Esophagus (tissue), 2 donors: ENCODE data around the gene ZMYND10. TPM values are rescaled to one million over a fixed set of nuclear protein-coding genes. Genes with fewer than 3 reads are reported as not detected.

Experiments
- H3K27ac ChIP-seq, 2 donors: one replicate each; pipeline ENCODE4 v1.5.1; 2013; ENCODE audit warnings: low read depth in 2 of 2, mild to moderate bottlenecking in 2 of 2, inconsistent platforms in 1 of 2, low read length in 1 of 2, moderate library complexity in 1 of 2
- H3K27me3 ChIP-seq, 2 donors: one replicate each; pipeline ENCODE4 v1.6.1; 2013; ENCODE audit warnings: low read length in 2 of 2, control low read depth in 1 of 2, mild to moderate bottlenecking in 1 of 2; ENCODE audit not compliant: insufficient read depth in 2 of 2, control insufficient read depth in 1 of 2
- H3K36me3 ChIP-seq, 2 donors: one replicate each; pipeline ENCODE4 v1.6.1; 2013; ENCODE audit warnings: low read length in 1 of 2; ENCODE audit not compliant: control insufficient read depth in 2 of 2, insufficient read depth in 2 of 2
- H3K4me1 ChIP-seq, 2 donors: one replicate each; pipeline ENCODE4 v1.6.1; 2013; ENCODE audit warnings: low read length in 1 of 2; ENCODE audit not compliant: control insufficient read depth in 2 of 2, insufficient read depth in 2 of 2
- H3K4me3 ChIP-seq, 2 donors: one replicate each; pipeline ENCODE4 v1.5.1; 2013; ENCODE audit warnings: low read length in 2 of 2, mild to moderate bottlenecking in 2 of 2, low read depth in 1 of 2, moderate library complexity in 1 of 2
- H3K9me3 ChIP-seq, 2 donors: one replicate each; pipeline ENCODE4 v1.6.1; 2013; ENCODE audit warnings: mild to moderate bottlenecking in 2 of 2, low read depth in 1 of 2, low read length in 1 of 2, moderate library complexity in 1 of 2; ENCODE audit not compliant: control insufficient read depth in 2 of 2, insufficient read depth in 1 of 2
- whole genome bisulfite sequencing, 2 donors: extraction: QIAGEN DNeasy Blood & Tissue Kit; methylation state at CpG; one replicate each; pipeline ENCODE4 v1.1.7; 2013; 5-methylcytosine and 5-hydroxymethylcytosine counted together
- polyA plus RNA-seq, 2 donors: library from polyadenylated mRNA; stranded (reverse); fragments of 200-250 nt; gene quantifications; one replicate each; pipeline ENCODE4 v1.2.3, GENCODE V29; 2013
- donor health status: healthy with polysubstance abuse.
- donor health status: Bipolar disorder and iron deficiency.

Gene ZMYND10
- polyA plus RNA-seq, 2 donors = 0.29 to 0.35 TPM

DNA sequence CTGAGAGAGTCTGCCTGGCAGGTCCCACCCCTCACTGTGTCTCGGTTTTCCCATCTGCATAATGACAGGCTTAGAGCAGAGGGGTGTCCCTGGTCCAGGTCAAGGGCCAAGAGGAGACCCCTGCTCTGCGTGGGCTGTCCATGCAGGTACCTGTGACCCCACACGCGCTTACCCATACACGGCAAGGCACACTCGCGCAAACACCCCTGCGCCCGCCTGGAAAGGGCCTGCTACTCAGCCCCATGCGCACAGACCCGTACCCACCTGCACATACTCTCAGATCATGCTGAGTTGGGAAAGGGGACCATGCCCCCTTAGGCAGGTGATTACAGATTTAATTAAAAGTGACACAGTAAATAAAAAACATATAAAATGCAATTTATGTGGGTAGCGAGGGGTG is 37.2 kb upstream of the ZMYND10 start:
- H3K36me3 ChIP-seq = no peaks in the 10 kb centered on the region
- H3K4me3 ChIP-seq = no peak overlapping the region
- no peaks in the 10 kb centered on the region for H3K9me3 ChIP-seq
- no peaks in the 10 kb centered on the region for H3K4me1 ChIP-seq
- no peaks in the 10 kb centered on the region for H3K27me3 ChIP-seq
- H3K27ac ChIP-seq = no peak overlapping the region
- 93 to 94% methylated on average over 12 of the region's 12 CpGs for WGBS, 2 donors

DNA sequence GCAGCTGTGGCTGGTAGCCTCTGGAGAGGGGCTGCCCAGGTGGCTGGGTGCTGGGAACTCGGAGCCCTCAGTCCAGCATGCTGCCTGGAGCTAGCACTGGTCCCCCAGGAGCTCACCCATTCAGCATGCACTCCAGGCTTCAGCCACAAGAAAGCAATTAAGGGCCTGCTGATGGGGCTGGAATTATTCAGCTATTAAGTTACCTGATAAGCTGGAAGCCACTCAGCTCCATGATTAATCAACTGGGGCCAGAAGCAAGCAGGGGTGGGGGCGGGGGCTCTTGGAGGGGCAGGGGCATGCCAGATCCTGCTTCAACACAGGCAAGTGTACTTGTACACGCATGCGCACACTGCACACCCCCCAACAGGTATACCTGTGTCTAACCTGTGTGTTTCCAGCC is 35.9 kb upstream of the ZMYND10 start:
- Histone ChIP-seq H3K36me3 (no peaks in the 10 kb centered on the region), H3K9me3 (no peaks in the 10 kb centered on the region), H3K4me3 (no peak overlapping the region), H3K4me1 (no peaks in the 10 kb centered on the region), H3K27ac (no peak overlapping the region), H3K27me3 (no peaks in the 10 kb centered on the region)
- 72 to 83% methylated on average over 4 of the region's 4 CpGs for WGBS, 2 donors

DNA sequence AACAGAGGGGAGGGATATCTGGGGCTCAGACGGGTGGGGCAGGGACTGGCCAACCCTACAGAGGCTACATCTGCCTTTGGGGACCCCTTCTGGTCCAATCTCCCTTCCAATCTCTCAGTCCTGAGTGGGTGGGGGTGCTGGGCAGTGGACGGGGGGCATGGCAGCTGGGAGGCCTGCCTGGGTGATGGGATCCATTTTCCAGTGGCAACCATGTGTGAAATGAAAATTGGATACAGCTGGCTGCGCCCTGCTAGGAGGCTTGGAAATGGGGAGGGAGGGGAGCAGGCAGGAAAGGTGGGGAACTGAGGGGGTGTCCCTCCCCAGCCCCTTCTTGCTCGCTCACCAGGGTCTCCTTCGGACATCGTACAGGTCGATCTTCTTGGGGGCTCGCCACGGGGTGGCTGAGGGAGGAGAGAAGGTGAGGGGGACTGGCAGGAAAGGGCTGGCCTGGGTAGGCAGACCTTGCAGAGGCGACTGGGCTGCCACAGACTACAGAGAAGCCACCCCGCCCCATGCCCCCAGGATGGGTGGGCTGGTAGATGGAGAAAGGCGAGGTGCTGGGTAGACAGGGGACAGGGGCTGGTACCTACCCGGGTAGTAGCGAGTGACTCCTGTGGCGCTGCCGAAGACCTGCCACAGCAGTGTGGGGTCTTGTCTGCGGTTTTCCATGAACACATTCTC is 35.0 kb upstream of the ZMYND10 start:
- no peaks in the 10 kb centered on the region for H3K9me3 ChIP-seq
- no peaks in the 10 kb centered on the region for H3K4me1 ChIP-seq
- no peak overlapping the region for H3K27ac ChIP-seq
- 90 to 91% methylated on average over 17 of the region's 17 CpGs for WGBS, 2 donors
- H3K27me3 ChIP-seq = no peaks in the 10 kb centered on the region
- H3K4me3 ChIP-seq = no peak overlapping the region
- H3K36me3 ChIP-seq = no peaks in the 10 kb centered on the region

DNA sequence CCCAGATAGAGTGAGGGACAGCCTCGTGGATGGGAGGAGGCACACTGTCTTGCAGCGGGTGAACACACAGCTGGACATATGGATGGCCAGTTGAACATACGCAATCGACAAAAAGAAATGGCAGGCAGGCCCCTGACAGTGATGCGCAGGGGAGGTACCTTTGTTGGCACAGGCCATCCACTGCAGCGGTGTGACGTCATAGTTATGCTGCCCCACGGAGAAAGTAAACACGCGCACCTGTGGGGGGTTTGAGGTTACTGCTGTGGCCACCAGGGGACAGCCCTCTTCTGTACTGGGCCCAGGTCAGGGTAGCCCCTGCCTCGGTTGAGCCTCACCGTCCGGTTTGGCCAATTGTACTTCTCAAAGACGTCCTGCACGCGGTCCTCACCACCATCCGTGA is 33.2 kb upstream of the ZMYND10 start:
- H3K27ac ChIP-seq = no peak overlapping the region
- H3K9me3 ChIP-seq = no peaks in the 10 kb centered on the region
- H3K27me3 ChIP-seq = no peaks in the 10 kb centered on the region
- 92% methylated on average over 17 of the region's 17 CpGs for WGBS, 2 donors
- H3K4me1 ChIP-seq = no peaks in the 10 kb centered on the region
- H3K4me3 ChIP-seq = no peak overlapping the region
- H3K36me3 ChIP-seq = no peaks in the 10 kb centered on the region

DNA sequence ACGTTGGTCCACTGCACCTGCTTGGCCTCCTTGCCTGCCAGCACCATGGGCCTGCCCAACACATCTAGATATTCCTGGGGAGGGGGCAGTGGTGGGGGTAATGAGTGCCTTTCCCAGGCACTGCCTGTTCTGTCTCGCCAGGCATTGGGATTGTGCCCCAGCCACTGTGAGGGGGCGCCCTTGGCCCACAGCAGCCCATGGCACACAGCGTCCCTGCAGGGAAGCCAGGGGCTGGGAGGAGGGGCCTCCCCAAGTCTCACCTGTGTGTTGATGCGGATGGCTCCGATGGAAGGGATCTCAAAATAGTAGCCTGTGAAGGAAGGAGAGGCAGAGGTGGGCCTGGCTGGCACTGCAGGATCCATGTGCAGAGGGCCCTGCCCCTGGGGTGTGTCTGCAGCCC is 32.5 kb upstream of the ZMYND10 start:
- H3K4me1 ChIP-seq = no peaks in the 10 kb centered on the region
- WGBS, 2 donors = 82 to 83% methylated on average over 6 of the region's 6 CpGs
- H3K27ac ChIP-seq = no peak overlapping the region
- H3K27me3 ChIP-seq = no peaks in the 10 kb centered on the region
- no peak overlapping the region for H3K4me3 ChIP-seq
- H3K36me3 ChIP-seq = no peaks in the 10 kb centered on the region
- no peaks in the 10 kb centered on the region for H3K9me3 ChIP-seq

DNA sequence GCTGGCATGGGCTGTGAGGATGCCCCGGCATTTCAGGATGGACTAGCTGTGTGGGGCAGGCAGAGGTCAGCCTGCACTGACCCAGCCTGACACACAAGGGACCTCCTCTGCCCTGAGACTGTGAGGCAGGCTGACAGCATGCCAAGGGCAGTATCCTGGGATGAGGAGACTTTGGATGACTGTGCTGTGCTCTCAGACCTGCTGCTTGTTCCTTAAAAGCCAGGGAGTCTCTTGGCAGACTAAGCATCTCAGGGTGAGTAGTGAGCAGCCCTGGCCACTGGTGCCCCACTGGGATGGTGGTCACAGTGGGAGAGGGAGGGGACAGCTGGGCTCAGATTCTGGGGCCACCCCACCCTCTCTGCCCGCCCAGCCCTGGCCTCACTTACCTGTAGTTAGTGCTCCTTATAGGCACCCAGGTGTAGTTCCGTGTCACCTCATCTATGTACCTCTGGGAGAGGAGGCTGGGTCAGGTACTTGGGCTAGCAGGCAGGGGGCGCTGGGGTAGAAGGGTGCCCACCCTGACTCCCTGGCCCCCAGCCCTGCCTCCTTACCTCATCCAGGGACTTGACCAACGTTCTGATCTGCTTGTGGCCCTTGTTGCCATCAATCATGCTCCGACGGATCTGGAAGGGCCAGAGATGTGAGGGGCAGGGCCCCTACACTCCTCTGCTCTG is 29.9 kb upstream of the ZMYND10 start:
- H3K27me3 ChIP-seq = no peaks in the 10 kb centered on the region
- H3K36me3 ChIP-seq = no peaks in the 10 kb centered on the region
- H3K27ac ChIP-seq = no peak overlapping the region
- 69 to 70% methylated on average over 7 of the region's 7 CpGs for WGBS, 2 donors
- no peak overlapping the region for H3K4me3 ChIP-seq
- H3K4me1 ChIP-seq = no peaks in the 10 kb centered on the region
- no peaks in the 10 kb centered on the region for H3K9me3 ChIP-seq

DNA sequence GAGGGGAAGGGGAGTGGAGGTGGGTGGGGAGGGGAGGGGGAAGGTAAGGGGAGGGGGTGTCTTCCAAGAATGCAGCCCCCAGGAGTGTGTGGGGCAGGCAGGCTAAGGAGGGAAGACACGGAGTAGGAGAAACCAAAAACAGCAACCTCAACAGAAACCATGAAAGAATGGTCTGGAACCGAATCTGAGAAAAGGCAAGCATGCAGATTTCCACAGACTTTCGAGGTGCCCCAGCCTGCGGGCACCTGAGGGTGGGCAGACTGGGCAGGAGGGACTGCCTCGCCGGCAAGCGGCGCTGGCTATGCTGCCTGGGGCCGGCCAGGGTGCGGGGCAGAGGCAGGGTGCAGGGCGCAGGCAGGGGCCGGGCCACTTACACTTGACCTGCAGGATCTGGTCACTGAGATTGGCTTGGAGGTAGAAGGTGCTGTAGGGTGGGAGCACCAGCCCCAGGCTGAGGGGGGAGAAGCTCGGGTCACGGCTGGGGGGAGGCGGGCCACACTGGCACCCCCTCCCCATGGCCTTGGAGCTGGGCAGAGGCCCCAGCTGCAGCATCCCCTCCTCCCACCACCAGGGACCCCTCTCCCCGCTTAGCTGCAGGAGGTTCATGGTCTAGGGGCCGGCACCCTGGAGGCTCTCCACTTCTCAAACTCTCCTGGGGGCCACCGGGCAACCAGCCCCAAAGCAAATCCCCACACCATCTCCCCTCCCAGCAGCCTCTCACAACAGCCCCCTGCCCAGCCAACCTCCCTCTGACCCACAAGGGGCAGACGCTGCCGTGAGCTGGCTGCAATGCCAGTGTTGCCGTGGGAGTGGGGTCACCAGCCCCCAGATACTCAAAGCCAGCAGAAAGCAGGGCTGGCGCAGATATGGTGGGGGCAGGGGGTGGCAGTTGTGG is 29.1 kb upstream of the ZMYND10 start:
- Histone ChIP-seq H3K27ac (no peak overlapping the region), H3K4me1 (no peaks in the 10 kb centered on the region), H3K4me3 (no peak overlapping the region), H3K36me3 (no peaks in the 10 kb centered on the region), H3K27me3 (no peaks in the 10 kb centered on the region), H3K9me3 (no peaks in the 10 kb centered on the region)
- 70 to 71% methylated on average over 19 to 22 of the region's 22 CpGs for WGBS, 2 donors

DNA sequence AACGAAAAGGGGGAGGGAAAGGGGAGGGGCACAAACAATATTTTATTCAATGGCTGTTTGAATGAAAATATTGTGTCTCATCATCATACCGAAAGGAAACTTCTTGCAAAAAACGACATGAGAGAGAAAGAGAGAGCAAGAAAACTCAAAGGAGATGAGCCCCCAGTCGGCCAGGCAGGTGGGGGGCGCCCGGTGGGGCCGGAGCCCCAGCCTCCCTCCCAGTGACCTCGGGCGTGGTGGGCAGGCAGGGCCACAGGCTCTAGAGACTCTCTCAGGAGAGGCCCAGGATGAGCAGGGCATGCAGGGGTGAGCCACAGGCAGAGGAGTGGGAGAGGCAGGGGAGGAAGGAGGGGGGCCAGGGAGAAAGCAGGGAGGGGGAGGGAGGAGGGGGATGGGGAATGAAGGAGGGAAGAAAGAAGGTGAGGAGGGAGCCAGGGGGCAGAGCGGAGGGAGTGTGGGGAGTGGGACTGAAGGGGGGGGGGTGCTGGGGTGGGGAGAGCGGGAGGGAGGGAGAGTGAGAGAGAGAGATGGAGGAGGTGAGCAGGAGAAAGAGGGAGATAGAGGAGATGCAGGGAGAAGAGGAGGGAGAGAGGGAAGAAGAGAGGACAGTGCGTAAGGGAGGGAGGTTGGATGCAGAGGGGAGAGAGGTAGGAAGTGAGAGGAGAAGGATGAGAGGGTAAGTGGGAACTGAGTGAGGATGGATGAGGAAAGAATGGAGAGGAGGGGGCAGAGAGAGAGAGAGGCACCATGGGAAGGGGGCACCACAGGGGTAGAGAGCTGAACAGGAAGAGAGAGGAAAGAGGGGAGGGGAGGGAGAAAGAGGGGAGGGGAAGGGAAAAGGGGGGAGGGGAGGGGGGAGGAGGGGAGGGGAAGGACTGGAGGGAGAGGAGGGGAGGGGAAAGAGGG is 27.9 kb upstream of the ZMYND10 start:
- WGBS, 2 donors = 60 to 63% methylated on average over 12 of the region's 12 CpGs
- no peaks in the 10 kb centered on the region for H3K36me3 ChIP-seq

DNA sequence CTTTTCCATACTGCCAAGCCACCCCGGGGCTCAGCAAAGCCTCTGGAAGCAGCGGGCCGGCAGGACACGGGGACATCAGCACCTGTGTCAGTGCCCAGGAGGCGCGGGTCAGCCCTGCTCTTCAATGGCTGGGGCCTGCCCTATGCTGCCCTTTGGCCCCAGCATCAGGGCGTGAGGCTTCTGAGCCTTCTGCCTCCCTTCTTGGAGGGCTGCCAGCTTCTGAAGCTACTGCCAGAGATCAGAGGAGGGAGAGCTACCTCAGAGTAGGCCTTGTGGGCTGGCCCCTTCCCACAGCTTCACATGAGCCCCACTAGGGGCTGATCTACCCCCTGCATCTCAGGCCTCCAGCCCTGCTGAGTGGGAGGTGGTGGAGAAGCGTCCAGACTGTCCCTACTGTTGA is 26.8 kb upstream of the ZMYND10 start:
- Histone ChIP-seq H3K36me3 (no peaks in the 10 kb centered on the region), H3K27ac (no peak overlapping the region), H3K4me3 (no peak overlapping the region), H3K4me1 (no peaks in the 10 kb centered on the region), H3K27me3 (no peaks in the 10 kb centered on the region), H3K9me3 (no peaks in the 10 kb centered on the region)
- 55 to 62% methylated on average over 8 of the region's 8 CpGs for WGBS, 2 donors

More for the DNA sequence above, 27.9 kb upstream of the ZMYND10 start:
- H3K4me1 ChIP-seq = no peaks in the 10 kb centered on the region
- no peaks in the 10 kb centered on the region for H3K9me3 ChIP-seq
- no peak overlapping the region for H3K4me3 ChIP-seq
- no peak overlapping the region for H3K27ac ChIP-seq
- H3K27me3 ChIP-seq = no peaks in the 10 kb centered on the region
